Activated T-cell treated with anti-CD3 and anti-CD28 coated beads for 48 hours (primary cell): ENCODE results near the gene TFEC.
"Not testable (repeated sequence)": the region's sequence is repeated elsewhere in the genome, so short reads cannot be mapped to it uniquely, and the experiment has no call there.

Experiments used
- DNase-seq: peaks from one replicate; pipeline ENCODE4 v3.0.0-alpha.2; 2020; ENCODE audit warnings: low read depth

Gene TFEC

DNA sequence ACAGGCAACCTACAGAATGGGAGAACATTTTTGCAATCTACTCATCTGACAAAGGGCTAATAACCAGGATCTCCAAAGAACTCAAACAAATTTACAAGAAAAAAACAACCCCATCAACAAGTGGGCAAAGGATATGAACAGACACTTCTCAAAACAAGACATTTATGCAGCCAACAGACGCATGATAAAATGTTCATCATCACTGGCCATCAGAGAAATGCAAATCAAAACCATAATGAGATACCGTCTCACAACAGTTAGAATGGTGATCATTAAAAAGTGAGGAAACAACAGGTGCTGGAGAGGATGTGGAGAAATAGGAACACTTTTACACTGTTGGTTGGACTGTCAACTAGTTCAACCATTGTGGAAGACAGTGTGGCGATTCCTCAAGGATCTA lies 100.8 kb downstream of the TFEC start:
- not testable (repeated sequence) for DNase-seq

DNA sequence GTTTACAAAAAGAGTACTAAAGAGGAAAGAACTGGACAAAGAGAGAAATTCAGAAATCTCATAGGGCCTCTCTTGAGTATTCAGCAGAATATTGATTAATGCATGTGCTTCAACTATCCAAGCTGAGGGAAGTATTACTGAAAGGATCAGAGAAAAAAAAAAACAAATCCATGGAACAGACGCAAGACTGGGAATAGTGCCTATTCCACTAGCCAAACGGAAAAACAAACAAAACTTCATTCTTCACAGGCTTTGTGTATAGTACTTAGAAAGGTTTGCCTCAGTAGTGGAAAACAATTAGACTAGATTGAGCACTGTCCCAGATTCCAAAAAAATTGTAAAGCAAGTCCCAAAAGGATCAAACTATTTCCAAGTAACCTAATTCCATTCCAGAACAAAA lies 106.2 kb downstream of the TFEC start:
- no peak for DNase-seq

DNA sequence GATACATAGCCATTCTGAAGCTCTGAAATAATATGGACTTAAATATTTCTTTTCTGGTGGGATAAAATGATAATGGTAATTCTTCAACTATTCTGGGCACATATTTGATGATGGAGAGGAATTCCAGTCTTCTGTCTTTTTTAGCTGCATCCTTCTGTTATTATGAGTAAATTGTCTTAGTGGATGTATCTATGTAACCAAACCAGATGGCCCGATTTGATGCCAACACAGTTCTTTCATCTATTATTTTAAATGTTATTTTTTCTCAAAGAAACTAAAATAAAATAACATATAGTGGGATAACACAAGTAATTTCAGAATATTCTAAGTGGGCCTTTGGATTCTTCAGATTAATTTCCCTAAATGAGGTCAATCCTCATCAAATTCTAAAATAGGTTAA lies 110.2 kb downstream of the TFEC start:
- DNase-seq, result no peak

DNA sequence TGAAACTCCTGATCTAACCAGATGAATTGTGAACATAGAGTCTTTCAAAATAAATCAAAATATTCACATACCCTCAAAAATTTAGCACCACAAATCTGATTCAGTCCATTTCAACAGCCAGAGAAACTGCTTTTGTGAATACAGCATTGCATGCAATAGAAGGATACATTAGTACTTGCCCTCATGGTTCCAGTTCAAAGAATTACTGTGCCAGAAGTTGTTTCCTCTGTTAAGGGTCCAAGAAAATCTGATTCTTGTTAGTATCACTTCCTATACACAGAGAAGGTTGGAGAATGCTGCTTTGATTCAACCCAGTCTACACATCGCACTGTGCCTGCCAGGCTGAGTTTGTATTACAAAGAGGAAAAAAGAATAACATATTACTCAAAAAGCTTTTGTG lies 115.6 kb downstream of the TFEC start:
- DNase-seq, result no peak

DNA sequence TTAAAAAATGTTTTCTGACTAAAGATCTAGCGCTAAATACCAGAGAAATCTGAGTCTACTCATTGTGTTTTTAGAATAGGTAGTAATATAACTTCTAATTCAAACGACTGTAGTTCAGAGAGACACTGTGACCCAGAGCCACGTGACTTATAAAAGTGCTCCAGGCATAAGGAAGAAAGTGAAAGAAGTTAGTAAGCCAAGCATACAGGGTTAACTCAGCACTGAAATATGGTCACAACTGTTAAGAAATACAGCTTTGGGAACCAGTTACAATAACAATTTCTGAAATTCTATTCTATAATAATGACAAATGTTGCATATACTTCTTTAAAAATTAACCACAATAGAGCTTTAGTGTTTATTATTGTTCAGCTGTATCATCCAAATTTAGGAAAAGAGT lies 119.1 kb downstream of the TFEC start:
- DNase-seq, result no peak

DNA sequence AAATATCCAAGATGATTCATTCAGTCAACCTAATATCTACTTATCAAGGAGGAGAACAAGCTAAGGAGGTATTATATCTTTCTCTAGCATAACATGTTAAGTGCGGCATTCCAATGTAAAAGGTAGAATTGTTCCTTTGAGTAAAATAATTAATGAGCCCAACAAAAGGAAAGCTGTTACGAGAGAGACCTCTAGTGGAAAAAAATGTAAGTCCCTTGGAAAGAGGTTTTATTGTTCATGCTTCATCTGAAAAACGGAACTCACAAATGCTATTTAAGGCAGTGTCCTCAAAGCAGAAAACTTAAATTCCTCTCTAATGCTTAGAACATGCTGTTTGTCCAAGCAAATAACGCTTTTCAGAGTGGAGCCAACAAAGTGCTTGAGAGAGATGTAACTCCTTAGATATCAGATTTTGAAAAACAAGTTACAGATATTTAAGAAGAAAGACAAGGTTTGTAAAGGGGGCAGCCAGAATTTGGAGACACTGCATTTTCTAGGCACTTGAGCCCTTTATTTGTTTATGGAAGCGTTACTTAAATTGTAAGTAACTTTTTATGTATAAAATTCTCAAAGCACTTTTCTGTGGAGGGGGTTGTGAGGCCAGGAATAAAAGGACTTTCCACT lies 119.9 kb downstream of the TFEC start:
- DNase-seq, result no peak

DNA sequence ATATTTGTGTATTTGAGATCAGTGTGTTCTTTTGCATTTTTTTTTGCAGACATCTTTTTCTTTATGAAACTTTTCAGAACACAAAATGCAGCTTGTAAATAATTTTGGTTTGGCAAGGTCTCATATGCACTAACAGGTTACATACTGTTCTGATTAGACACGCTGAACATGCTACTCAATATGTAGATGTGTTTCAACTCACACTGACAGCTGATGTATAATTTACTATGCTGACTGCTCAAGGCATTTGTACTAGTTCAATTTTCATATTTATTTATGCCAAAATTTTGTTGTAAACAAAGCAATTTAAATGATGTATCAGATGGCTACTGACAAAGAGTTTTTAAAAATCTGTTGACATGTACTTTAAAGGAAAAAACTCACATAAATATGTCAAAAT lies 123.8 kb downstream of the TFEC start:
- no peak for DNase-seq

DNA sequence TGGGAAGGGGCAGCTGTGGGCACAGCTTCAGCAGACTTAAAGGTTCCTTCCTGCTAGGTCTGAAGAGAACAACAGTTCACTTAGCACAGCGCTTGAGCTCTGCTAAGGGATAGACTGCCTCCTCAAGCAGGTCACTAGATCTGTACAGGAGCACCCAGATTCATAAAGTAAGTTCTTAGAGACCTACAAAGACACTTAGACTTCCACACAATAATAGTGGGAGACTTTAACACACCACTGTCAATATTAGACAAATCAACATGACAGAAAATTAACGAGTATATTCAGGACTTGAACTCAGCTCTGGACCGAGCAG lies 140.9 kb downstream of the TFEC start:
- no peak for DNase-seq

DNA sequence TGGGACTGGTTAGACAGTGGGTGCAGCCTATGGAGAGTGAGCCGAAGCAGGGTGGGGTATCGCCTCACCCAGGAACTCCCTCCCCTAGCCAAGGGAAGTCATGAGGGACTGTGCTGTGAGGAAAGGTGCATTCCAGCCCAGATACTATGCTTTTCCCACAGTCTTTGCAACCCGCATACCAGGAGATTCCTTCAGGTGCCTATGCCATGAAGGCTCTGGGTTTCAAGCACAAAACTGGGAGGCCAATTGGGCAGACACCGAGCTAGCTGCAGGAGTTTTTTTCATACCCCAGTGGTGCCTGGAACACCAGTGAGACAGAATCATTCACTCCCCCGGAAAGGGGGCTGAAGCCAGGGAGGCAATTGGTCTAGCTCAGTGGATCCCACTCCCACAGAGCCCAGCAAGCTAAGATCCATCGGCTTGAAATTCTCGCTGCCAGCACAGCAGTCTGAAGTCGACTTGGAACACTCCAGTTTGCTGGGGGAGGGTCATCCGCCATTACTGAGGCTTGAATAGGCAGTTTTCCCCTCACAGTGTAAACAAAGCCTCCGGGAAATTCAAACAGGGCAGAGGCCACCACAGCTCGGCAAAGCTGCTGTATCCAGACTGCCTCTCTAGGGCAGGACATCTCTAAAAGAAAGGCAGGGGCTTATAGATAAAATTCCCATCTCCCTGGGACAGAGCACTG lies 141.4 kb downstream of the TFEC start:
- DNase-seq, result no peak

DNA sequence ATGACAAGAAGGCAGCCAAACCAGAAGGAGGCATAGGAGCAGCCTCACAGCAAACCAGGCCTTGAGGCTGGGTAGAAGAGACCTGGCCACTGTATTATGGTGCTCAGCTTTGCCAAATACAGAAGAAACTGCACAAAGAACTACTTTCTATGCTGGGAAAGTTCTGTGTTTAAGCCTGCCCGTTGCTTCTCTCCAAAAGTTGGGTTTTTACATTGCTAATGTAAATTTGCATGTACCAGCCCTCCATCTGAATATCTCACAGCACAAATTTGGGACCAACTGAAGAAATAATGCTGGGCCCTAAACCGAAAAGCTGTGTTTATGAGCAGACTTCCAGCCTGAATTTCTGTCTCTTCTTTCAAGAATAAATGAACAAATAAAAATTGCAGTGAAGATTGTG lies 145.0 kb downstream of the TFEC start:
- DNase-seq, result no peak
